ENCODE data around the gene MINK1. TPM values are rescaled to one million over a fixed set of nuclear protein-coding genes. Genes with fewer than 3 reads are reported as not detected.

The MINK1 gene
- total and polyA plus RNA-seq, 2 of the 8 experiments (the other 6 are each of a cell fraction or from before 2014, with no cell fraction given), result 26.9 to 77.7 TPM

DNA sequence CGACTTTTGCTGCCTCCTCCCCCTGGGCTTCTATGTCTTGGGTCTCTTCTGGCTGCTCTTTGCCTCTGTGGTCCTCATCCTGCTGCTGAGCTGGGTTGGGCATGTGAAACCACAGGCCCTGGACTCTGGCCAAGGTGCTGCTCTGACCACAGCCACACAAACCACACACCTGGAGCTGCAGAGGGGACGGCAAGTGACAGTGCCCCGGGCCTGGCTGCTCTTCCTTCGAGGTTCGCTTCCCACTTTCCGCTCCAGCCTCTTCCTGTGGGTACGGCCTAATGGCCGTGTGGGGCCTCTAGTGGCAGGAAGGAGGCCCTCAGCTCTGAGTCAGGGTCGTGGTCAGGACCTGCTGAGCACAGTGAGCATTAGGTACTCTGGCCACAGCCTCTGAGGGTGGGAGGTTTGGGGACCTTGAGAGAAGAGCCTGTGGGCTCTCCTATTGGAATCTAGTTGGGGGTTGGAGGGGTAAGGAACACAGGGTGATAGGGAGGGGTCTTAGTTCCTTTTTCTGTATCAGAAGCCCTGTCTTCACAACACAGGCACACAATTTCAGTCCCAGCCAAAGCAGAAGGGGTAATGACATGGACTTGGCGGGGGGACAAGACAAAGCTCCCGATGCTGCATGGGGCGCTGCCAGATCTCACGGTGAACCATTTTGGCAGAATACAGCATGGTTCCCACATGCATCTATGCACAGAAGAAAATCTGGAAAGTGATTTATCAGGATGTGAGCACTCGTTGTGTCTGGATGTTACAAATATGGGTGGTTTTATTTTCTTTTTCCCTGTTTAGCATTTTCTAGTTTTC is 101.2 kb downstream of the MINK1 start:
- ChIA-PET POLR2A (ENCODE audit: partially characterized antibody) (interaction anchor here (0.7 to 27.4 kb wide), 12 partner anchors 8 to 63 kb away, joined by 3 to 987 read pairs (median 8); partner anchors contain the start of genes C17orf107, CHRNE, ENO3 and INCA1), CTCF (ENCODE audit: partially characterized antibody) (interaction anchor here (0.7 to 1.3 kb wide), 8 partner anchors 9 to 131 kb away, joined by 3 to 10 read pairs (median 4); no protein-coding TSS in a partner anchor)
- H2BK20ac ChIP-seq (ENCODE audit: low read length), result no peak overlapping the region
- H2AFZ ChIP-seq (ENCODE audit: low read length), result no peak overlapping the region
- H4K20me1 ChIP-seq (replicated peaks in 1 of 2; ENCODE audit: control insufficient read depth in 1 of 2, insufficient read depth in 2 of 2, low read length in 2 of 2), result peaks cover 0 to 1% of the 10 kb centered on the region in 2 experiments
- no peak overlapping the region for H3K14ac ChIP-seq (ENCODE audit: insufficient read length)
- peaks cover 8% of the 10 kb centered on the region; the same call in 1 of the 2 replicates for H3K23me2 ChIP-seq (ENCODE audit: low read depth, low read length)
- H3K27ac ChIP-seq (ENCODE audit: low read depth, low read length), result no peak overlapping the region
- no peak overlapping the region for H3K9ac ChIP-seq (replicated peaks in 1 of 4; ENCODE audit: extremely low read depth in 1 of 4, low read depth in 3 of 4, low read length in 3 of 4)
- H3K4ac ChIP-seq (replicated peaks; ENCODE audit: insufficient read length, low read depth, low read length), result no peak overlapping the region
- FAIRE-seq (no peak), DNase-seq (ENCODE audit: low read depth in 1 of 2, low spot score in 2 of 2) (no peak)
- H3K4me3 ChIP-seq (ENCODE audit: extremely low read depth in 1 of 4, insufficient read depth in 2 of 4, low read depth in 3 of 4, low read length in 4 of 4), result no peak overlapping the region
- no peak overlapping the region for H3K56ac ChIP-seq (replicated peaks; ENCODE audit: insufficient read length, low read depth, low read length)
- no peaks in the 10 kb centered on the region for H3K27me3 ChIP-seq (replicated peaks in 1 of 4; ENCODE audit: control insufficient read depth in 3 of 4, extremely low read depth in 1 of 4, insufficient read depth in 3 of 4, low read length in 3 of 4)
- WGBS, 2 experiments (ENCODE audit: extremely low coverage in 1 of 2, insufficient coverage in 1 of 2, insufficient read length in 1 of 2, insufficient replicate concordance in 2 of 2, low coverage in 1 of 2, low lambda C conversion rate in 2 of 2, missing lambda C conversion rate in 1 of 2), result 83% methylated on average over 14 of the region's 14 CpGs; no CpG with 5 or more reads in 1 of the 2 experiments
- H3K18ac ChIP-seq (ENCODE audit: extremely low read depth, low read length), result no peak overlapping the region
- no peak overlapping the region for H4K91ac ChIP-seq (replicated peaks; ENCODE audit: insufficient read length, low read length)
- H3K79me2 ChIP-seq (ENCODE audit: control insufficient read depth in 1 of 2, insufficient read depth in 2 of 2, low read length in 2 of 2), result peaks cover 0 to 12% of the 10 kb centered on the region in 2 experiments; a peak in 3 of 4 replicates
- no peak overlapping the region for H3K23ac ChIP-seq (ENCODE audit: insufficient read length)
- peaks cover 0 to 8% (median 6%) of the 10 kb centered on the region in 4 experiments; a peak in 6 of 7 replicates for H3K4me1 ChIP-seq (replicated peaks in 1 of 4; ENCODE audit: control insufficient read depth in 3 of 4, insufficient read depth in 4 of 4, low read length in 3 of 4)
- H3K79me1 ChIP-seq (ENCODE audit: low read depth, low read length), result peaks cover 9% of the 10 kb centered on the region
- no peak overlapping the region for H2BK5ac ChIP-seq (ENCODE audit: low read depth, low read length)
- no peak overlapping the region for H2BK120ac ChIP-seq (replicated peaks; ENCODE audit: low read depth, low read length)
- H3K9me3 ChIP-seq (ENCODE audit: insufficient read depth in 2 of 2, low read depth in 1 of 2, low read length in 1 of 2), result no peaks in the 10 kb centered on the region
- H2BK15ac ChIP-seq (ENCODE audit: low read length), result no peak overlapping the region
- no peak overlapping the region for H4K5ac ChIP-seq (ENCODE audit: insufficient read length, low read depth, low read length)
- H4K8ac ChIP-seq (ENCODE audit: extremely low read depth, insufficient read depth, low read length), result no peak overlapping the region
- H3K36me3 ChIP-seq (ENCODE audit: control insufficient read depth in 2 of 4, insufficient read depth in 4 of 4, low read length in 3 of 4), result peaks cover 9 to 16% (median 13%) of the 10 kb centered on the region in 4 experiments
- H2BK12ac ChIP-seq (ENCODE audit: low read depth, low read length), result no peak overlapping the region
- H3K4me2 ChIP-seq (ENCODE audit: insufficient read depth in 1 of 2, low read depth in 2 of 2, low read length in 2 of 2), result no peak overlapping the region
- H2AK5ac ChIP-seq (ENCODE audit: low read depth, low read length), result no peak overlapping the region
- TF ChIP-seq JUND (IDR thresholded peaks at IDR 0.05; ENCODE audit: low read length) (no peak), CBX5 (IDR thresholded peaks at IDR 0.05; ENCODE audit: low read depth, low read length) (no peak), YY1 (IDR thresholded peaks at IDR 0.05; ENCODE audit: low read depth, low read length) (peak; percentile 54; the same call in 1 of the 2 replicates), HDAC2 (IDR thresholded peaks at IDR 0.05; ENCODE audit: borderline replicate concordance in 1 of 2, low read depth in 2 of 2, low read length in 2 of 2) (no peak), SUZ12 (IDR thresholded peaks at IDR 0.05; ENCODE audit: low read length) (no peak), EGR1 (IDR thresholded peaks at IDR 0.05; ENCODE audit: borderline replicate concordance, low read depth, low read length) (0 out of 2 replicates have a peak, but pooled peaks have one; percentile 15), RFX5 (IDR thresholded peaks at IDR 0.05; ENCODE audit: borderline replicate concordance, low read depth, low read length) (no peak), KDM5A (IDR thresholded peaks at IDR 0.05; ENCODE audit: low read length) (no peak), RAD21 (IDR thresholded peaks at IDR 0.05 in 1 of 2, conservative IDR thresholded peaks at IDR 0.05 in 1 of 2; ENCODE audit: low read depth in 2 of 2, low read length in 2 of 2) (peak; percentile 25 to 52; a peak in 3 of 4 replicates)
- TF ChIP-seq, protein P1, sequence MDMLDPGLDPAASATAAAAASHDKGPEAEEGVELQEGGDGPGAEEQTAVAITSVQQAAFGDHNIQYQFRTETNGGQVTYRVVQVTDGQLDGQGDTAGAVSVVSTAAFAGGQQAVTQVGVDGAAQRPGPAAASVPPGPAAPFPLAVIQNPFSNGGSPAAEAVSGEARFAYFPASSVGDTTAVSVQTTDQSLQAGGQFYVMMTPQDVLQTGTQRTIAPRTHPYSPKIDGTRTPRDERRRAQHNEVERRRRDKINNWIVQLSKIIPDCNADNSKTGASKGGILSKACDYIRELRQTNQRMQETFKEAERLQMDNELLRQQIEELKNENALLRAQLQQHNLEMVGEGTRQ (IDR thresholded peaks at IDR 0.05; ENCODE audit: low read length), result no peak
